ENCODE measurements around the gene TMEM37. TPM values are rescaled to one million over a fixed set of nuclear protein-coding genes. Genes with fewer than 3 reads are reported as not detected.

Gene TMEM37
- total and polyA plus RNA-seq, 9 of the 15 experiments (the other 6 are each of a cell fraction or from before 2014, with no cell fraction given): 0.03 to 0.64 (median 0.31) TPM; not detected in 1

DNA sequence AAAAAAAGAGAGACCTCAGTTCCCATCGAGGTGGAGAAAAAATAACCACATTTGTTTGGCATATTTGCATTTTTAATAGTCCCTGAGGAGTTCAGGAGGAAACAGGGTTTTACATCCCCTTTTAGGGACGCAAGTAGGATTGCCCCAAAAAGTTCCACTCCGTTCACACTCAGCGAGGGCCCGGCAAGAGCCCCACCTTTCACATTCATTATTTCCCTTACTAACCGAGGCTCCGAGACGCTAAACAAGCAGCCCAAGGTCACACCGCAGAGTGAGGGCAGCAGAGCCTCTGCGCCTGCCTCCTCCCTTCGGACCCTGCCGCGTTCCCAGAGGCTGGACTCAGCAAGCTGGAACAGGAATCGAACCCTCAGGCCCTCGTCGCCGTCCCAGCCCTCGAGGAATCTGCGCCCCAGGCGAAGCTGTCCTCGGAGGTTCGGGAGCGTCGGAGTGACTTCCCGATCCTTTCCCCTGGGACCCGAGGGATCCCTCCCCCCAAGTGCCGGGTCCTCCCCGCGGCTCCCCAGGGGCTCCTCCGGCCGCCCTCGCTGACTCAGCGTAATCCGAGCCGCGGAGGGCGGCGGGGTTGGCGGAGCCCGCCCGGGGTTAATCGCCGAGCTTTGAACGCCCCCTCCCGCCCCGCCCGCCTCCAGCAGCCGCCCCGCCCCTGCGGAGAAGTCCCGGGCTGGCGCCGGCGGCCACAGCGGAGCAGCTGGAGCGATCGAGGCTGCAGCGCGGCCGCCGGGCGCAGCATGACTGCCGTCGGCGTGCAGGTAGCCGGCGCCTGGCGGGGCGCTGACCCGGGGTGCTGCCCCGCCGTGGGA lies at the start of gene TMEM37 (continued):
- TF ChIP-seq UBTF (IDR thresholded peaks at IDR 0.05; ENCODE audit: borderline replicate concordance in 1 of 2, low read depth in 2 of 2, low read length in 2 of 2) (peak in 1 of 2 experiments; percentile 47; a peak in 2 of 4 replicates), ZNF12 (CRISPR knock-in tag; IDR thresholded peaks at IDR 0.05) (no peak), FOXP4 (CRISPR knock-in tag; IDR thresholded peaks at IDR 0.05; ENCODE audit: borderline replicate concordance) (0 out of 2 replicates have a peak, but pooled peaks have one; percentile 10), MAZ (CRISPR knock-in tag; conservative IDR thresholded peaks at IDR 0.05 in 1 of 2, IDR thresholded peaks at IDR 0.05 in 1 of 2) (peak; percentile 89 to 91), ZNF586 (CRISPR knock-in tag; conservative IDR thresholded peaks at IDR 0.05) (no peak), ZNF282 (CRISPR knock-in tag; IDR thresholded peaks at IDR 0.05) (no peak), TAL1 (IDR thresholded peaks at IDR 0.05) (no peak), CBX1 (IDR thresholded peaks at IDR 0.05; ENCODE audit: low read depth) (no peak; the same call in none of the 2 replicates), ZNF395 (CRISPR knock-in tag; IDR thresholded peaks at IDR 0.05) (peak; percentile 59; the same call in 1 of the 2 replicates), ZNF77 (CRISPR knock-in tag; IDR thresholded peaks at IDR 0.05) (no peak), ZNF57 (CRISPR knock-in tag; IDR thresholded peaks at IDR 0.05) (no peak), RB1 (IDR thresholded peaks at IDR 0.05; ENCODE audit: low read depth) (peak; percentile 48; the same call in 1 of the 2 replicates), HDAC2 (IDR thresholded peaks at IDR 0.05) (peak; percentile 77), SMARCC2 (IDR thresholded peaks at IDR 0.05; ENCODE audit: low read depth) (0 out of 2 replicates have a peak, but pooled peaks have one; percentile 39), C11orf30 (IDR thresholded peaks at IDR 0.05; ENCODE audit: low read depth) (peak; percentile 100), ETS2 (tag; IDR thresholded peaks at IDR 0.05; ENCODE audit: borderline replicate concordance, poor library complexity, severe bottlenecking) (no peak), ZBTB7A (IDR thresholded peaks at IDR 0.05; ENCODE audit: borderline replicate concordance, control insufficient read depth, low read depth, low read length) (peak; percentile 85), GTF2F1 (IDR thresholded peaks at IDR 0.05; ENCODE audit: low read depth, low read length) (no peak)
- TF ChIP-seq, protein P1, sequence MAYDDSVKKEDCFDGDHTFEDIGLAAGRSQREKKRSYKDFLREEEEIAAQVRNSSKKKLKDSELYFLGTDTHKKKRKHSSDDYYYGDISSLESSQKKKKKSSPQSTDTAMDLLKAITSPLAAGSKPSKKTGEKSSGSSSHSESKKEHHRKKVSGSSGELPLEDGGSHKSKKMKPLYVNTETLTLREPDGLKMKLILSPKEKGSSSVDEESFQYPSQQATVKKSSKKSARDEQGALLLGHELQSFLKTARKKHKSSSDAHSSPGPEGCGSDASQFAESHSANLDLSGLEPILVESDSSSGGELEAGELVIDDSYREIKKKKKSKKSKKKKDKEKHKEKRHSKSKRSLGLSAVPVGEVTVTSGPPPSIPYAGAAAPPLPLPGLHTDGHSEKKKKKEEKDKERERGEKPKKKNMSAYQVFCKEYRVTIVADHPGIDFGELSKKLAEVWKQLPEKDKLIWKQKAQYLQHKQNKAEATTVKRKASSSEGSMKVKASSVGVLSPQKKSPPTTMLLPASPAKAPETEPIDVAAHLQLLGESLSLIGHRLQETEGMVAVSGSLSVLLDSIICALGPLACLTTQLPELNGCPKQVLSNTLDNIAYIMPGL (CRISPR knock-in tag; IDR thresholded peaks at IDR 0.05): no peak

Data from K562 (cell line).